Heart left ventricle (tissue), 13 donors: ENCODE data around the gene IKZF3.

Source experiments
- POLR2A ChIP-seq, 2 donors: fragments of 450-650 bp; IDR thresholded peaks; one replicate each; pipeline ENCODE4 v1.6.1; 2017; ENCODE audit warnings: antibody characterized with exemption in 2 of 2, mild to moderate bottlenecking in 2 of 2, moderate library complexity in 2 of 2
- TF ChIP-seq, protein P1 (sequence below), 12 donors: fragments of 200-600 bp; sonication (generic) in 4 of 12; IDR thresholded peaks; one replicate each; pipeline versions ENCODE4 v1.5.0 to v1.8.0; 2018 to 2022; ENCODE audit warnings: antibody characterized with exemption in 12 of 12, mild to moderate bottlenecking in 5 of 12
- donor health status: ischemic (EF 13 %, LVEDD 7.1; RV severe dilation, severe dysfunction).
- donor health status: DM: no; HTN: yes; CAD: no.
- donor health status: DM: no; HTN: no; CAD: no.
- donor health status: ischemic (EF 25% LVEDD 6.9; RV normal size, moderate dysfunction).
- donor health status: ischemic (EF 25% LVEDD 5.7; RV mildly dilated, moderate dysfunction).
- donor health status: ischemic (EF 35%, LVEDD 5.7; RV mildly dilated, moderate dysfunction).
- donor health status: nonischemic (EF 11% LVEDD 7.7; RV severe dilation, severe dysfunction).
- donor health status: DM: yes; HTN: yes; CAD: no.
- donor health status: PGD.
- donor health status: ischemic (EF 29% LVEDD 5.4; RV normal size, mild dysfunction).
- donor health status: nonischemic (EF 23%, LVEDD 6.1; RV moderate dilation, normal function).

DNA sequence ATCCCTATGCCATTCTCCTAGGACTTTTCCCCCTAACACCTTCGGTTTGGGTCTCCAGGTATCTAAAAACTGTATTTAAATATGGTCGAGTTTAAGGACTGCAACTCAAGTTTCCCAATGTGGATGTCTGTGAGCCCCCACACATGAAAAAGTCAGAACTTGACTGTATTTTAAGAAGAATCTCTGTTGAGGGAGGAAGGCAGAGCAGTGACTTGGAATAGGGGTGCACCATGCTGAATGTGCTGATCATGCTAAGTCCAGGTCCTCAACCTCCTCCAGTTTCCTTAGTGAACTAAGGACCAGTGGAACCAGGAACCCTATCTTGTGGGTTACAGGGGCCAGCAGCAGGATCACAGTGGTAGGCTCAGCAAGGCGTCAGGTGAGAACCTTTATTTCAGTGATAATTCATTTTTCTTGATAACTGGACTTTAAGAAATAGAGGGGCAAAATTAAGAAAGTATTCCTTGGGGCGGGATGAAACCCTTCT is 106.9 kb downstream of the IKZF3 start:
- TF ChIP-seq POLR2A (IDR thresholded peaks at IDR 0.05): no peak
- TF ChIP-seq, protein P1, sequence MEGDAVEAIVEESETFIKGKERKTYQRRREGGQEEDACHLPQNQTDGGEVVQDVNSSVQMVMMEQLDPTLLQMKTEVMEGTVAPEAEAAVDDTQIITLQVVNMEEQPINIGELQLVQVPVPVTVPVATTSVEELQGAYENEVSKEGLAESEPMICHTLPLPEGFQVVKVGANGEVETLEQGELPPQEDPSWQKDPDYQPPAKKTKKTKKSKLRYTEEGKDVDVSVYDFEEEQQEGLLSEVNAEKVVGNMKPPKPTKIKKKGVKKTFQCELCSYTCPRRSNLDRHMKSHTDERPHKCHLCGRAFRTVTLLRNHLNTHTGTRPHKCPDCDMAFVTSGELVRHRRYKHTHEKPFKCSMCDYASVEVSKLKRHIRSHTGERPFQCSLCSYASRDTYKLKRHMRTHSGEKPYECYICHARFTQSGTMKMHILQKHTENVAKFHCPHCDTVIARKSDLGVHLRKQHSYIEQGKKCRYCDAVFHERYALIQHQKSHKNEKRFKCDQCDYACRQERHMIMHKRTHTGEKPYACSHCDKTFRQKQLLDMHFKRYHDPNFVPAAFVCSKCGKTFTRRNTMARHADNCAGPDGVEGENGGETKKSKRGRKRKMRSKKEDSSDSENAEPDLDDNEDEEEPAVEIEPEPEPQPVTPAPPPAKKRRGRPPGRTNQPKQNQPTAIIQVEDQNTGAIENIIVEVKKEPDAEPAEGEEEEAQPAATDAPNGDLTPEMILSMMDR (IDR thresholded peaks at IDR 0.05): no peak
